NCI-H748 treated with DMSO at 0.1 percent for 48 hours (cell line): ENCODE data around the gene ARHGEF39.
"Not testable (repeated sequence)": the region's sequence is repeated elsewhere in the genome, so short reads cannot be mapped to it uniquely, and the experiment has no call there.

Experiments used
- DNase-seq: peaks from one replicate; lab custom pipeline; 2025; lab: John Stamatoyannopoulos, UW

Gene ARHGEF39

DNA sequence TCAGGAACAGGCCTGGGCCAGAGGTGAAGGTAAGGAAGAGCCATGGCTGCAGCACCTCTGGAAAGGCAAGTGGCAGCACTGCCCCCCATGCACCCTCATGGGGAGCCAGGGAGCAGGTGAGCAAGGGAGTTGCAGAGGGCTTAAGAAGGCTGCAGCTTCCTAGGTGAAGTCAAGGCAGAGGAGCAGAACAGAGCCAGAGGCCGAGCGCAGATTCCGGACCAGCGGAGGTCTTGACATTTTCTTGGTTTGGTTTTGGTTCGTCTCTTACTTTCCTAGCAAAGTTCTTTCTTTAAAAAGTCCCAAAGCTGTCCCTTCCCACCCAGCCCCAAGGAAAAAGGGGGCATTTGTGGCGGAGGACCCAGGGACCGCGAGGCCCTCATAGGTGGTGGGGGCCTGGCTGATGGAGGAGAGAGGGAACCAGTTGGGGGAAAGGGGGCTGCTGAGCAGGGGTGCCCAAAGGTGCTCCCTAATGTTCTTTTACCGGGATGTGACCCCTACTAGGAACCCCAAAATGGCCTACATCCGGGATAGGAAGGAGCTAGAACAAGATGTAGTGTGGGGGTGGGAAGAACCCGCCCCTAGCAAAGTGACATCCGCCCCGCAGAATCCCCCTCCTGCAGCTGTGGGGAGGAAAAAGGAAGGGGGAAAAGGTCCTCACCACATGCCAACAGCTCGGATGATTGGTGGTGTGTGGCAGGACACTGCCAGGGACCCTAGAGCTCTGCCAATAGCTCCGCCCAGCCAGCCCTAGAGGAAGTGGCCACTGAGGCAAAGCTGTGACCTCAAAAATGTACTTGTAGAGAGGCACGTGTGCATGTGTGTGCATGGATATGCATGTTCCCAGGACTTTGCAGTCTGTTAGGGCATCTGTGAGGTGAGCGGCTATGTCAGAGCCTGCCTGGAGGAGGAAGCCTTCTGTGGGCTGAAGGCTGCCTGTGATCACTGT is 45.9 kb downstream of the ARHGEF39 start:
- DNase-seq: no peak

DNA sequence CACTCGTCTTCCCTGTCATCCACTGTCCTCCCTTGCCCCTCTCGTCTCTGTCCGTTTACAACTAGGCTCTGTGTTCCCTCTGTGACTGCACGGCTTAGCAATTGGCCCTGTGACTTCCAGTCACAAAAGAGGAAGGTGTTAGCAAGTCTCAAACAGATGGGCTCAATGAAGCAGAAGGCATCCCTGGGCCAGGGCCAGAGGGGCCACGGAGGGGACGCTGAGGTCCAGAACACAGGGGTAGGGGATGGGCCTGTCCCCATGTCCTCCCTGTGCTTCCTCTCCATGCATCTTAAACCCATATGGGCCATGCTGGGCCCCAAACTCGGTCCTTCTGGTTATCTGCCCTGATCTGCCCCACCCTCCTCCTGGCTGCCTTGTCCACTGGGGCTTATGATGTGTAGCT is 46.7 kb downstream of the ARHGEF39 start, which contains the start of gene CD72:
CD72 (minus strand) TSS at position 89 of the 403 bp plus-strand sequence. CDS start 110 bp downstream, outside the sequence.
- no peak for DNase-seq

DNA sequence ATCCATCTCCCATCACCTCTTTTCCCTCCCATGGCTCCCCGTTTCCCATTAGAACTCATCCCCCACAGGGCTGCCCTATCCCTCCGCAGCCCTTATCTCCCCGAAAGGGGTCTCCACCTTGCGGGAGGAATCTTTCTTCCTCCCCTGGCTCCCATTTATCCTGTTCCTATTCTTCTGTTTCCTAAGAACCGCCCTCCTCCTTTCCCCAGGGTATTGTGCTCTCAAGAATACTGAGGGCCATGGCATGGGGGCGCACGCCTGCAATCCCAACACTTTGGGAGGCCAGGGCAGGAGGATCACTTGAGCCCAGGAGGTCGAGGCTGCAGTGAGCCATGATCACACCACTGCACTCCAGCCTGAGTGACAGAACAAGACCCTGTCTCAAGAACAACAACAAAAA is 47.4 kb downstream of the ARHGEF39 start:
- no peak for DNase-seq

DNA sequence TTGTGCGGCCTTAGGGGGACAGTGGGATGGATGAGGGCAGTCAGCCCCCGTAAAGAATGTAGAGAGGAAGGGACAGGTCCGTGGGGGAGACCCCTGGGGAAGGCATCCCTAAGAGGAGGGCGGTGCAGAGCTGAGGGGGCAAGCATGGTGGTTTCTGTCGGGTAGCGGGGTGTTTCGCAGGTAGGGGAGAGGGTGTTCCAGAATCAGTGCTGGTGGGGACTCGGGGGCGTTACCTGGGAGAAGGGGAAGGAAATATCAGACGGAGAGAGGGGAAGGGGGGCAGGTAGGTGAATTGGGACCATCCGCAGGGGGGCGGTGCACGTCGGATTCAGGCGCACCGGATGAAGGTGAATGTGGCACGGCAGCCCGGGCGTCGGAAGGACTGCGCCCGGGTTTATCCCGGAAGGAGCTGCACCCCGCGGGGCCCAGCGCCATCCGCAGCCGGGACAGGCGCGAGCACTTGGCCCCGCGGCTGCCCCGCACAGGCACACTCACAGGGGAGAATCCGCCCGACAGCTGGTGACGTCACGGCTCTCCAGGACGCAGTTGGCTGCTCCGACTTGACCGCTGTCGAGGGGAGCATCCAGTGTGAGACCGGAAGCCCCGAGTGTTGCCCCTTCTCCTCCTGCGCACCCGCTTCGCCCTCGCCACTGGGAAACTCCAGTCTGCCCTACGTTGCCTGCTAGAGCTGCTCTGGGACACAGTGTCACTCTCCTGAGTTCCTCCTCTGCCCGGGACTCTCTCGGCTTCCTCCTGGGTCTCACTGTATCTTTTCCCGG is 48.1 kb downstream of the ARHGEF39 start:
- peak; percentile 10 for DNase-seq

DNA sequence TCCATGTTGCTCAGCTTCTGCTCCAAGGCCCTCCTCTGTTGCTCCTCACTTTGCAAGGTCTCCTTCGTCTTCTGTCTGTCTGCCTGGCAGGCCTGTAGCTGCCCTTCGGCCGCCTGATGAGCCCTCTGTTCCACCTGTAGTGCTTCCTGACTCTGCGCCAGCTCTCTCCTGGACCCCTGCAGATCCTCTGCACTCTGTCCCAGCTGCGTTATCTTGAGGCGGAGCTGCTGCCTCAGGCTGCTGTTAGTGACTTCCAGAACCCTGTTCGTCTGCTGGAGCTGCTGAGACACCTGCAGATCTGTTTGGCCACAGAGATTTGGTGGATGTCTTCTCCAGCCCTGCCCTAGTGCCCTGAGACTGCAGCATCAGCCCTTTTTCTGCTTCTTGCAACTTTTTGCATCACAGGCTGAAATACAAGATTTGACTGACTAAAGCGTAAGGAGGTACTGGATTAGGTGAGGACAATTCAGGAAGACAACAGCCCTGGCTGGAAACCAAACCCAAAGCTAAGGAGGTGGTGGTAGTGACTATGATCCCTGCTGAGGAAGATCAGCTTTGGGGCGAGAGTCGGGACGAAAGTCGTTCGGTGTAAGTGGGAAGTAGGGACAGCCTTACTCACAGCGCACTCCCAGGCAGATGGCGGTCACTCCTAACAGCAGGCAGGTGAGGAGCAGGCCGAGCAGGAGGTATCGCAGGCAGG is 48.9 kb downstream of the ARHGEF39 start:
- DNase-seq: no peak

DNA sequence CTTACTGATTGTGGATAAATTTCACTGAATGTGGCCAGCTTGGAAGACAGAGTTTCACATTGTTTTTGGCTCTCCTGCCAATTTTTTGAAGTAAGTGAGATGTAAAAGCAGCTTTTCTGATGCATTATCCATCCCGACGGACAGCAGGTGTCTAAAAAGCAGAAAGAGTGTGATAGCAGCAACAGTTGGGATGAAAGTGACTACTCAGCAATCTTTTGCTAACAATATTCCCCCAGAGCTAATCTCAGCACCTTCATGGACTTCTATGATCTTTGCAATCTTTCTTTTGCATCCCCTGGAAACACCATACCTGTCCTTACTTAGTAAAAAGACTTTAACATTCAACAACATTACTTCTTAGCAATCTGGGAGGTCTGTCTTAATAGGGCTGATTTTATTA is 52.2 kb downstream of the ARHGEF39 start:
- DNase-seq: no peak

DNA sequence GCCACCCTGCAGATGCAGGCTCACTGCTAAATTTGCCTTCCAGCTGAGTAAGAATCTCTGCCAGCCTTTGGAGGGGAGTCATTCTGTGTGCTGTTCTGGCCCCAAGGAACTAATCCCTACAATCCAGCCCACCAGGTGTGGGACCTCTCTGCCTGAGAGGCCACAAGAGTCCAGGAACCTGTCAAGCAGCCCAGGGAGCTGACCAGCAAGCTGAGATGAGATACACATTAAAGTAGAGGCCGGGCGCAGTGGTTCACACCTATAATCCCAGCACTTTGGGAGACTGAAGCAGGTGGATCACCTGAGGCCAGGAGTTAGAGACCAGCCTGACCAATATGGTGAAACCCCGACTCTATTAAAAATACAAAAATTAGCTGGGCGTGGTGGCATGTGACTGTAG is 52.9 kb downstream of the ARHGEF39 start:
- not testable (repeated sequence) for DNase-seq

DNA sequence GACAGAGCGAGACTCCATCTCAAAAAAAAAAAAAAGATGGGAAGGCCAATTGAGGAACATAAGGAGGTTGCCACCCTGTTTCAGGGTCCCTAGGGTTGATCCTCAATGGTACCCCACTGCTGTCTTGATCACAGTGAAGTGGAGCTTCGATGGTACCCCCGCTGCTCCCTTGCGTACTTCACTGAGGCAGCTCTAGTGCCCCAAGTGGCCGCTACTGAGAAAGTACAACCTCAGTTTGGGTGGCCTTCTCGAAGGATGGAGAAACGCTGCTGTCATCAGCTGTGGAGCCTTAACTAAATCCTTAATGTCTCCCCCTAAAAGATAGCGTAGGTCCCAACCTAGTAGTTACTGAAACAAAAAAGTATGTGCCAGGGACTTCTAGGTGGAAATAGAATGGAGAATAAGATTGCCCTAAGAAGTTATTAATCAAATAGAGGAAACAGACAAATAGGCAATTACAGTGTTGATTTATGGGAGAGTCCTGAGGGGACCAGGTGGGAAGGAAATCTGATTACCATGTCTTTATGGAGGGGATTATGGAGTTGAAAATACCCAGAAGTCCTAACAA is 53.7 kb downstream of the ARHGEF39 start:
- peak; percentile 7 for DNase-seq

DNA sequence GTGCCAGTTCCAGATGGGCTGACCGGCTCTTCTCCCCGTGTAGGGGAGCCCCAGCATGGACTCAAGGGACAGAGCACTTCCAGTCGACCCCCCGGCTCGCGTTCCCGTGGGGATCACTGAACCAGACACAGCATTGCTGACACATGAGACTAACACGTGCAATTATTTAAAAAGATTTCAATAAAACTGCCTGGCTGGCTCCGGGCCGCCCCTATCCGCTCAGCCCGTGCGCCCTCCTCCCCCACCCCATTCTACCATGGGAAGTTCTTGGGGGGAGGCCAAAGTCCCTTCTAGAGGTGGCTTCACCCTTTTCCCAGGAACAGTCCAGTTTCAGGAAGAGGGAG is 55.2 kb downstream of the ARHGEF39 start:
- DNase-seq: no peak
